Neutrophil (primary cell): ENCODE results near the gene RFTN1.

Experiments
- H3K27ac ChIP-seq: fragments of 200-600 bp; sonication (generic); 2 replicates; pipeline ENCODE4 v1.5.1; 2016; ENCODE audit warnings: mild to moderate bottlenecking, moderate library complexity
- H3K27me3 ChIP-seq: fragments of 200-600 bp; sonication (generic); 2 replicates; pipeline ENCODE4 v1.6.0; 2016; ENCODE audit warnings: mild to moderate bottlenecking
- H3K36me3 ChIP-seq: fragments of 200-600 bp; sonication (generic); 2 replicates; pipeline ENCODE4 v1.5.1; 2017
- H3K4me1 ChIP-seq, 2 experiments: fragments of 200-600 bp in 1 of 2; sonication (generic) in 1 of 2; 1 replicate in 1 of 2; 2 replicates in 1 of 2; pipeline versions ENCODE4 v1.5.1 to v1.6.1; 2013 to 2016; ENCODE audit warnings: low read depth in 1 of 2, low read length in 1 of 2, mild to moderate bottlenecking in 1 of 2, moderate library complexity in 1 of 2; ENCODE audit not compliant: control insufficient read depth in 1 of 2, insufficient read depth in 1 of 2
- H3K4me3 ChIP-seq, 2 experiments: fragments of 200-600 bp in 1 of 2; sonication (generic) in 1 of 2; 1 replicate in 1 of 2; 2 replicates in 1 of 2; pipeline ENCODE4 v1.5.1; 2013 to 2016; ENCODE audit warnings: low read depth in 1 of 2, low read length in 1 of 2, mild to moderate bottlenecking in 1 of 2, moderate library complexity in 1 of 2
- H3K9me3 ChIP-seq: fragments of 200-600 bp; sonication (generic); 2 replicates; pipeline ENCODE4 v1.5.1; 2016
- CTCF ChIP-seq: fragments of 200-600 bp; sonication (generic); IDR thresholded peaks from 2 replicates; pipeline ENCODE4 v1.5.1; 2016; ENCODE audit warnings: antibody characterized with exemption

RFTN1 gene

DNA sequence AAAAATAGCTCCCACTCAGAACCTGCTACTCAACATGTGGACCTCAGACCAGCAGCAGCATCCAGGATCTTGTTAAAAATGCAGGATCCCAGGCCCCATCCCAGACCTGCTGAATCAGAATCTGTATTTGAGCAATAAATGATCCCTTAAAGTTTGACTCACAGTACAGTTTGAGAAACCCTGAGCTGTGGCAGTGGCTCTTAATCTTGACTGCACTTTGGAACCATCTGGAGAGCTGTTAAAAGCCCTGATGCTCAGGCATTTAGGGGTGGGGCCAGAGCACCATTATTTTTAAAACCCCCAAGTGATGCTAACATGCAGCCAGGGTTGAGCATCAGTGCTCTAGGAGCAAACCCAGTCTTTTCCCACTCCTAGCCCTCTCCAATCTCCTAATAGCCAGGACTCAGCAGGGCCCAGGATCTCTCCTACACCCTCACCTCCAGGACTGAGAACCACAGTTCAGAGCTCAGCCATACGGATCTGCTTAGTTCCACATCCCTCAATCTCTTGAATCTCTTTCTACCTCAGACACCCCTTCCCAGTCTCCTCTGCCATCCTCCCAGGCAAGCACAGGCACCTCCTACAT is 10.2 kb downstream of the RFTN1 start:
- no peak overlapping the region for H3K4me3 ChIP-seq
- no peaks in the 10 kb centered on the region for H3K9me3 ChIP-seq
- H3K27me3 ChIP-seq, result no peaks in the 10 kb centered on the region
- H3K4me1 ChIP-seq, result peaks cover 11 to 23% of the 10 kb centered on the region in 2 experiments
- H3K36me3 ChIP-seq, result no peaks in the 10 kb centered on the region
- no peak overlapping the region for H3K27ac ChIP-seq
- no peak for TF ChIP-seq CTCF

- H3K36me3 ChIP-seq, result no peaks in the 10 kb centered on the region
Measured at GRCh38 chr3:16502347-16502908, 11.1 kb downstream of the RFTN1 start.

GRCh38 chr3:16501376-16501775 is 12.1 kb downstream of the RFTN1 start:
- no peak for TF ChIP-seq CTCF
- peaks cover 11 to 33% of the 10 kb centered on the region in 2 experiments for H3K4me1 ChIP-seq
- no peaks in the 10 kb centered on the region for H3K36me3 ChIP-seq
- H3K27me3 ChIP-seq, result no peaks in the 10 kb centered on the region
- H3K9me3 ChIP-seq, result no peaks in the 10 kb centered on the region
- no peak overlapping the region for H3K27ac ChIP-seq
- no peak overlapping the region for H3K4me3 ChIP-seq

More at GRCh38 chr3:16502347-16502908, 11.1 kb downstream of the RFTN1 start:
- H3K27ac ChIP-seq, result no peak overlapping the region
- no peak overlapping the region for H3K4me3 ChIP-seq
- no peaks in the 10 kb centered on the region for H3K27me3 ChIP-seq
- peaks cover 11 to 31% of the 10 kb centered on the region in 2 experiments for H3K4me1 ChIP-seq
- no peak for TF ChIP-seq CTCF
- H3K9me3 ChIP-seq, result no peaks in the 10 kb centered on the region

DNA sequence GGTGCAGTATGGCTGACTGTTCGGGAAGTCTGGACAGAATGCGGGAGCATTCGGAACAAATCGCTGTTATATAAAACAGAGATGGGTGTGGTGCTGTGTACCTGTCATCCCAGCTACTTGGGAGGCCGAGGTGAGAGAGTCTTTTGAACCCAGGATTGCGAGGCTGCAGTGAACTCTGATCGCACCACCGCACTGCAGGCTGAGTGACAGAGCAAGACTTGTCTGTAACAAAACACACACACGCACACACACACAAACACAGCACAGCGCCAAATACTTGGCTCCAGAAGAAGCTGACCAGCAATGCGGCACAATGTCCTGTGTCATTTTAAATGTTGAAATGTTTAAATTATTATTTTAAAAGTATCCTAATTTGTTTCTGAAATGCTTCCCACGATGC is 12.6 kb downstream of the RFTN1 start:
- no peak overlapping the region for H3K4me3 ChIP-seq
- H3K4me1 ChIP-seq, result peaks cover 11 to 33% of the 10 kb centered on the region in 2 experiments
- no peak for TF ChIP-seq CTCF
- no peak overlapping the region for H3K27ac ChIP-seq
- H3K36me3 ChIP-seq, result no peaks in the 10 kb centered on the region
- H3K27me3 ChIP-seq, result no peaks in the 10 kb centered on the region
- H3K9me3 ChIP-seq, result no peaks in the 10 kb centered on the region

DNA sequence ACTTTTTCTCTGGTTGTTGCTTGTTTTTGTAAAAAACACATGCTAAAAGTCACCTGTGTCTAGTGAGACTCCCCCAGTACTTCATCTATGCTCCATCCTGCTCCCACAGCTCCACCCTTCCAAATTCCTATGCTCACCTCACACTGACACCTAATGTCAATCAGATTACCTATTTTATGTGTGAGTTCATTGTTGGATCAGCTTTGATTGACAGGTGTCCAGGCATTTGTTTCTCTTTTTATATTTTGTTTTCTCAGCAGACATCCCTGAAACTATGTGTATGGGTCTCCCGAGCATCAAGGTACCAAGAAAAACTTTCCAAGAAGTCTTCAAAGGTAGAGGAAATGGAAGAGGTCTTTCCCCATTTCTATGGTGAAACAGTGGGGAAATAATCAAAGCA is 13.4 kb downstream of the RFTN1 start:
- no peak overlapping the region for H3K4me3 ChIP-seq
- no peaks in the 10 kb centered on the region for H3K27me3 ChIP-seq
- H3K27ac ChIP-seq, result no peak overlapping the region
- no peaks in the 10 kb centered on the region for H3K36me3 ChIP-seq
- TF ChIP-seq CTCF, result no peak
- H3K9me3 ChIP-seq, result no peaks in the 10 kb centered on the region
- peaks cover 11 to 35% of the 10 kb centered on the region in 2 experiments for H3K4me1 ChIP-seq
